Skin of body (tissue), 2 donors: ENCODE results near the gene EIF4E2. TPM values are rescaled to one million over a fixed set of nuclear protein-coding genes. Genes with fewer than 3 reads are reported as not detected.
"Not testable (repeated sequence)": the region's sequence is repeated elsewhere in the genome, so short reads cannot be mapped to it uniquely, and the experiment has no call there.

ENCODE experiments used
- DNase-seq: peaks from one replicate; lab custom pipeline; 2025; lab: John Stamatoyannopoulos, UW
- total RNA-seq: library from RNA; depleted of rRNA; stranded (reverse); fragments of >200 nt; gene quantifications from one replicate; pipeline ENCODE4 v1.2.3, GENCODE V29; 2014

Gene EIF4E2
- total RNA-seq, 1 donor from 2014 or later: 50.6 TPM

- no peak for DNase-seq
Measured at GRCh38 chr2:232563580-232563979, 13.1 kb downstream of the EIF4E2 start.

DNA sequence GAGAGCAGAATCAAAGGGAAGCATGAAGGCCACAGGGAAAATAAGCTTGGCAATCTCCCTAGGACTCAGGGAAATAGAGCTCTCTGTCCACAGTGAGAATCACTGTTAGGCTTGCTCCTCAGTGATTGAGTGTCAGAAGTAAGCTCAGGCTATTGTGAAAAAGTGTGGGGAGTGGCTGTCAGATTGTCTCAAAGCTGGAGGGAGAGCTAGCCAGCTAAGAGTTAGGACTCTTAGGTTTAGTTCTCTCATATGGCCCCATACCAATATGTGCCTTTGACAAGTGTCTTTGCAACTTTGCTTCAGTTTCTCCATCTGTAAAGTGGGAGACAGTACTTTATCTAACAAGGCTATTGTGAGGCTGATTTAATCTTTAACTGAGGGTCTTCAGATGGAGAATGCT, 17.2 kb downstream of the EIF4E2 start:
- no peak for DNase-seq

- no peak for DNase-seq
Measured at GRCh38 chr2:232568161-232568560, 17.7 kb downstream of the EIF4E2 start.

DNA sequence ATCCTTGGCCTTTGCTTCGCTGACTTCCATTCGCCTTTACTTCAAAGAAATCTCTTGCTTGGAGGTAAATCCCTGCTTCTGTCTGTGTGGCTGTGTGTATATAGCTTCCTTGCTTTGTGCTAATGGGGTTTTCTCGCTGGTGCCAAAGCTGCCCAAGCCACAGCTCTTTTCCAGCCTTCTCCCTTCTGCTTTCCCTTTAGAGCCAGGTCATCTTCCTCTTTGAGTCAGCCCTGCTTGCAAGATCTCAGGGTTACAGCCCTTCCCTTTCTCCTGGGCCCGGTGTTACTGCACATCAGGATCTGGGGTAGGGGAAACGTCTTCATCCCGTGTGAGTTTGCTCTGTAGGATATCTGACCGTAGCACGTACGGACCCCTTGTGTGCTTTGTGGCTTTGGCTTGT, 19.1 kb downstream of the EIF4E2 start:
- no peak for DNase-seq

GRCh38 chr2:232570481-232570880, 20.0 kb downstream of the EIF4E2 start:
- not testable (repeated sequence) for DNase-seq

- no peak for DNase-seq
Measured at GRCh38 chr2:232571026-232571474, 20.6 kb downstream of the EIF4E2 start.

DNA sequence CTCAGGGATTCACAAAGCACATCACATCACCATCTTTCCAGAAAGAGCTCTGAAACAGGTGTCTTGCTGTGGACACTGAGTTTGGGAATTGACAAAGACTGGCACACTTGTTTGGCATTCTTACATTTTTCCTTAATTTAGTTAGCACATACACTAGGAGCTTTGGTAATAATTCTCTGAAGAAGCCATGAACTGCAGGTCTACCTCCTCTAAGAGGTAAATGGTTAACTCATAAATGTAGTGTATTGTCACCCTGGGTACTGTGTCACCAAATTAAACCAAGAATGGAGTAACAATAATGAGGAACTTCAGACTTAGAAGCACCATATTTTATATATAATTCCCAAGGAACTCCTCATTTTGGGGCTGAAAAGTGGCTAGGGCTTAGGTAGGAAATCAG, 22.6 kb downstream of the EIF4E2 start:
- no peak for DNase-seq

DNA sequence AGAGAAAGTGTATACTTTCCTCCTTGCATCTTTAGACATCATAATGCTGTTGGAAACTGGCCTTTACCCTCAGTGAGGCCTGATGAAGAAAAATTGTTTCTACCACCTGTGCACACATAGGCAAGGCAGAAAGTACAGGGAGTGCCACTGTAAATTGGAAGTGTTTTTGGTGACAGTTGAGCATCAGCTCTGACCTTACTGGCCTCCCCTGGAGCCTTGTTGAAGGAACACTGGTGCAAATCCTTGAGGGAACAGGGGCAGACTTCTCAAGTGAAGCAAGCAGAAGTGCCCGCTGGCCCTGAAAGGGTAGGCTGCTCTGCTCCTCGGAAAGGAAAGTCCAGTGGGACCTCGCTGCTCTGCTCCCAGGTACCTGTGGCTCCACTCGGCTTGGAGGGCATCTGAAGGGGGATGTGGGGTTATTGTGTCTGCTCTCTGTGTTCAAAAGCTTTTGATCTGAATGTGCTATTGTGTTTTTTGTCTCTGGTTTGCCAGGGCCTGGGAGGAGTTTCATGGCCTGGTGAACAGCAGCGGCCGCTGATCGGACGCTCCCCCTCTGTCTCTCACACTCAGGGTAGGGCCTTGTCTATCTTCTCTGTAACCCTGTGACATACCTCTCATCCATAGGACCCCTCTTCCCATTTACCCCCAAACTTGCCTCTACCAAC, 23.4 kb downstream of the EIF4E2 start:
- DNase-seq: no peak

DNA sequence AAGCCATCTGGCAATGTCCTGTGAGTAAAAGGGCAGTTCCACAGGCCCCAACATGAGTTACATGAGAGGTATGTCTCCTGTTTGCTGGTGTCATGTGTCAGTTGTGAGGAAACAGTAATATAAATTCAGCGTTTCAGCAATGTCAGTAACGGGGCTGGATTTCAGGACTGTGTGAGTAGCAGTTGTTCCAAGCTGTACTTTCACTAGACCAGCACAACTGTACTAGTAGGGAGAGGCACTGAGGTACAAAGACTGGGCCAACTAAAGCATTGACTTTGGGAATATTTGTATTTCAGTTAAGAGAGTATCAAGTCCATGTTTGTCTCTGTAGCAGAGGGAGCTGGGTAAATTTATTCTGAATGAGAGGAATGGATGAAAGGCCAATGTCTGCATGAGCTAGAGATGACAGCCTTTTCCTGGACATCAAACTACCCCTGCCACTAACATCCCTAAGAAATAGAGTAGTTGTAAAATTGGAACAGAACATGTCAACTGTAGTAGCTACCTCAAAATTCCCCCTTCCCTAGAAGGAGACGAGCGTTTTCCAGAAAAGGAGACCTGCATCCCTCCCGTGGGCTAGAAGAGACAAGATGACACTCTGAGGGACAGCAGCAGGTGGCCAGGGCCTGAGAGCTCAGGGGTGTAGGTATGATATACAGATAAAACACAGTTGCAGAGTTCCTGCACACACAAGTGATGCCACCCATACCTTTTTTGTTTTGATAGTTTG, 24.4 kb downstream of the EIF4E2 start:
- no peak for DNase-seq

DNA sequence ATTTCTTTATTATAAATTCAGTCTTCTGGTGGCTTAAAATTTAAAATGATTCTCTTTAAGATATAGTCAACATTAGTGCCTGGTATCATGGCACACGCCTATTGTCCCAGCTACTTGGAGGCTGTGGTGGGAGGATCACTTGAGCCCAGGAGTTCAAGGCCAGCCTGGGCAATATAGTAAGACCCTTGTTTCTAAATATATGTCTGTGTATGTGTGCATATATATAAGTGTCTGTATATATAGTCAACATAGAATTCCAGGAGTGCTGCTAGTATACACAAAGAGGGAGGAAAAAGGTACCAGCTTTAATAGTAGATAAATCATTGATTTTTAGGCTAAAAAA, 24.9 kb downstream of the EIF4E2 start:
- DNase-seq: no peak

- DNase-seq: no peak
Measured at GRCh38 chr2:232576995-232577394, 26.5 kb downstream of the EIF4E2 start.

DNA sequence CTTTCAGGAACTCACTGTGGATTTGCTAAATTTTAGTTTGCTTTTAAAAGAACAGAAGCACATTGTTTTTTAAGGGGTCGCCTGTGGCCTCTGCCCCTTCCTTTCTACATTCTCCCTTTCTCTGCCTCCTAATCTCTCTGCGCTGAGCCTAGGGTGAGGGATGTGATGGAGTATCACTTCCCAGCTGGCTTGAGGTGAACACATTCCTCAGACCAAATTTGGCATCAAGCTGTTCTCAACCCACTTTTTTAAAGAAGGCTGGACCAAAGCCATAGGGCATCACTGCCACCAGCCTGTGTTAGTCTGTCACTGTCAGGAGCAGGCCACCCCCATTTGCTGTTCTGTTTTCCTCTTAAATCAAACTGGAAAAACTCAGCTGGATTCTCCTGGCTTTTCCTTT, 27.4 kb downstream of the EIF4E2 start:
- no peak for DNase-seq

GRCh38 chr2:232578626-232579025, 28.1 kb downstream of the EIF4E2 start:
- no peak for DNase-seq

DNA sequence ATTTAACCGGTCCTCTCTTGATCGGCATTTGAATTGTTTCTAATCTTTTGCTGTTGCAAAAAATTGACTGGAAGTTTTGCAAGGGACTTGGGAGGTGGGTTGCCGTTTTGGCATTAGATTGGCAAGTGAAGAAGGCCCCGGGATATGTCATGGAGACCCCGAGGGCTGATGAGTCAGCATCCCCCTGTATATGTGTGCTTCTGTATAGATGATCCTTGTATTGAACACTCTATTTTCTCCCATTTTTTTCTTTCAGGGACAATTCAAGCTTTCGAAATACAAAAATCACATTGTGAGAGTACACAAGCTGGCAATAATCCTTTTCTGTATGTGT, 30.1 kb downstream of the EIF4E2 start:
- DNase-seq: no peak

GRCh38 chr2:232581725-232582124, 31.2 kb downstream of the EIF4E2 start:
- no peak for DNase-seq

GRCh38 chr2:232584238-232584637, 33.7 kb downstream of the EIF4E2 start:
- DNase-seq: no peak

DNA sequence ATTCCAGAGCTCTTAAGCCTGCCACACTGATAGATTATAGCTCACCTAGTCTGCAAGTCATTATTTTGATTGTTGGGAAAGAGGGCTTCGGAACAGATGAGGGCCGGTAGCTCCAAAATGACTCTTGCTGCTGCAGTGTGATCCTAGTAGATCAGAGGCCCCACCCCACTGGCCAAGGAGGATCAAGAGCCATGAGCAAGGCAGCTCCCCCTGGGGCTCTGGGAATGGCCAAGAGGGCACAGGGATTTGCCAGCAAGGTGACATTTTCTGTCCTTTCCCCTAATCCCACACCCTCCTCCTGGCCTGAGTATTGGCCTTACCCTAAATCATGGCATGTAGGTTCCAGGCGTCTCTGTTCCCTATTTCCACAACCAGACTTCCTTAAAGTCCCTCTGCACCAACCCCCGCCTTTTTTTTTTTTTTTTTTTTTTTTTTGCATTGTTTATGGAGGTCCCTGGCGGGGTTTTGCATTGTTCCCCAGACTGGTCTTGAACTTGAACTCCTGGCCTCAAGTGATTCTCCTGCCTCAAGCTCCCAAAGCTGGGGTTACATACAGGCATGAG, 36.5 kb downstream of the EIF4E2 start:
- no peak for DNase-seq

DNA sequence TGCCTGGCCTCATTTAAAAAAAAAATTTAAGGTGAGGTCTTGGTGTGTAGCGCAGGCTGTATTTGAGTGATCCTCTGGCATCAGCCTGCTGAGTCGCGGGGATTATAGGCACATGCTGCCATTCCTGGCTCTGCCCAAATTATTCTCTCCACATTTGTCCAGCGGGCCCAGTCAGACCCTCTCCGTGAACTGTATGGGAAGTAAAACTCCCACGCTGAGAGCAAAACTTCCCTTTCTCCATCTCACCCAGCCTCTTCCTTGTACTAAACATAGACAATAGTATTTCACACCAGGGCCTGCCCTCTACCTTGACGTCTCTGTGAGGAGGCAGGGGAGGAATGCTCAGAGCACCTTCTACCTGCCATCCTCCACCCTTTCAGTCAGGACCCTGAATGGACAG, 37.0 kb downstream of the EIF4E2 start:
- DNase-seq: no peak

DNA sequence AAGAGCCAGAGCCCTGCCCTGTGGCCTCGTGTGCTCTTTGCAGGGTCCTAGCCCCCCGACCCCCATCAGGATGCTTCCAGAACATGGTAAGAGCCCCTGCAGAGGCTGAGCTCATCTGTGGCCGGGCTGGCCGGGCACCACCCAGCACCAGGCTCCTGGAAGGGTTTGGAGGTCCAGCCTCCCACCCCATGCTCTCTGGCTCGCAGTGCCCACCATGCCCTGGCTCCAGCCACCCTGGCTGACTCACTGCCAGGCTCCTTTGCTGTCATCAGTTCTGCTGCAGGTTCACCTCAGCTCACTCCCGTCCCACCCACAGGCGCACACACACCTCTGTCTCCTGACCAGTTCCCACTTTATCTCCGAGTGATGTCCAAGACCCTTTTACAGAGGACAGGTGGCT, 37.5 kb downstream of the EIF4E2 start:
- no peak for DNase-seq

GRCh38 chr2:232588680-232589585, 38.4 kb downstream of the EIF4E2 start:
- no peak for DNase-seq

DNA sequence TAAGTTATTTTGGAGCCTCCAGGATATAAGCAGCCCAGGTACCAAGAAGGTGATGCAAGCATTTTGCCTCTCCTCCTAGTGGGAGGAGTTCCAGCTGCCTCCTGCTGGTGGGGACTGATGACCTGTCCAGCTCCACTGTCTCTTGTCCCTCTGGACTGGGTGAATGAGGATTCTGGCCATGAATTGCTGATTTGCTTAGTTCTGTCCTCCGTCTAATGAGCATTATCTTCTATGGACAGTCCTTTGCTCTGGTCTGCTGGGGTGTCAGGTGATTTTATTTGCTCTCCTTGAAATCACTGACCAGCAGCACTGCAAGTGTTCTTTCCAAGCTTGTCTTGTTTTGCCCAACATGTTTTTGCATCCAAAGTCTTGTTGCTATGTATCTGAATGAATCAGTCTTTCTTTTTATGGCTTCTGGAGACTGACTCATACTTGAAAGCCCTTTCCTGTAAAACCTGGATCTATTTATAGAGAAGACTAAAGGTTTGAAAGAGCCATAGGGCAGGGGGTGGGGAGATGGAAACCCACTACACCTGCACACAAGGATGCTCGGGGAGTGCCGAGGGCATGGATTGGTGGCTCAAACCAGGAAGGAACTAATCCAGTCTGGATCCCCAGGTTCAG, 42.4 kb downstream of the EIF4E2 start:
- no peak for DNase-seq

DNA sequence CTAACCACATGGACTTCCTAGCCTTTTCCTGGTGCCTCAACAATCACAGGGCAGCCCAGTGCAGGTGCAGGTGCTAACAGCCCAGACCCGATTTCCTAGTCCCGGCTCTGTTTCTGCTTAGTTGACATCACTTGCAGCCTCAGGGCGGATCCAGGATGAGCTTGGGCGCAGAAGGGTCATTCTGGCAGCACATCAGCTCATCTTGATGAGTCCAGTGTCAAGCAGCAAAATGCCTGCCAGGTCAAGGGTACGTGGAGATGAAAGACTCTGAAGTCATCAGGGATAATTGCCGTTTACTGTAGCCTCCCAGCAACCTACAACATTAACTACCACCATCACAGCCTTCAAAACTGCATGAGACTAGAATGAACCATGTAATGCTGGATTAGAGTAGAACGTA, 43.5 kb downstream of the EIF4E2 start:
- no peak for DNase-seq
